ENCODE measurements around the gene R3HDM2.
A peak's percentile ranks its signal among the peaks of the same experiment; 100 is the strongest.
"Not testable (repeated sequence)": the region's sequence is repeated elsewhere in the genome, so short reads cannot be mapped to it uniquely, and the experiment has no call there.

R3HDM2 gene

GRCh38 chr12:57282073-57282472 is 148.8 kb downstream of the R3HDM2 start:
- peak in 5 of 11 experiments; percentile 28 to 55 (median 48); a peak in 4 of 22 replicates for TF ChIP-seq Cebpa-rat (IDR thresholded peaks at IDR 0.05)
- Histone ChIP-seq H3K4me2 (peak overlapping the region in 10 of 11 experiments; percentile 58 to 96 (median 82); a peak in 17 of 22 replicates), H3K27ac (peak overlapping the region in 7 of 11 experiments; percentile 68 to 98 (median 81); a peak in 11 of 22 replicates), H3K4me1 (peaks cover 29 to 94% (median 77%) of the 10 kb centered on the region in 10 experiments), H3K9ac (peak overlapping the region in 1 of 11 experiments; percentile 71; a peak in 2 of 22 replicates), H3K36me3 (peaks cover 65 to 88% (median 76%) of the 10 kb centered on the region in 11 experiments), H3K9me3 (replicated peaks in 1 of 11) (peaks cover 0 to 20% (median 0%) of the 10 kb centered on the region in 11 experiments; a peak in 2 of 22 replicates)
- not testable (repeated sequence) for H3K4me3 ChIP-seq, H4K20me1 ChIP-seq, H3K27me3 ChIP-seq

GRCh38 chr12:57280211-57281062 is 150.4 kb downstream of the R3HDM2 start:
- H3K27ac ChIP-seq: peak overlapping the region; percentile 32 to 98 (median 75); a peak in 21 of 22 replicates
- H3K4me3 ChIP-seq: peak overlapping the region in 7 of 10 experiments; percentile 5 to 42 (median 19); a peak in 6 of 20 replicates
- peak overlapping the region; percentile 9 to 74 (median 61); a peak in 20 of 22 replicates for H3K9ac ChIP-seq
- peaks cover 0 to 19% (median 0%) of the 10 kb centered on the region in 11 experiments; a peak in 4 of 22 replicates for H3K9me3 ChIP-seq (replicated peaks in 1 of 11)
- no peaks in the 10 kb centered on the region for H3K27me3 ChIP-seq
- H3K4me1 ChIP-seq: peaks cover 29 to 79% (median 65%) of the 10 kb centered on the region in 10 experiments
- no peaks in the 10 kb centered on the region for H4K20me1 ChIP-seq
- H3K36me3 ChIP-seq: peaks cover 69 to 87% (median 82%) of the 10 kb centered on the region in 11 experiments
- peak overlapping the region; percentile 58 to 96 (median 85) for H3K4me2 ChIP-seq
- peak in 3 of 11 experiments; percentile 6 to 86 (median 46); a peak in 5 of 22 replicates for TF ChIP-seq Cebpa-rat (IDR thresholded peaks at IDR 0.05)

- Histone ChIP-seq H3K27ac (peak overlapping the region in 10 of 11 experiments; percentile 51 to 98 (median 76); a peak in 18 of 22 replicates), H3K9ac (peak overlapping the region in 2 of 11 experiments; percentile 71 to 74; a peak in 3 of 22 replicates), H3K4me2 (peak overlapping the region in 8 of 11 experiments; percentile 4 to 96 (median 75); a peak in 12 of 22 replicates), H3K36me3 (peaks cover 69 to 87% (median 76%) of the 10 kb centered on the region in 11 experiments), H3K4me1 (peaks cover 29 to 66% (median 56%) of the 10 kb centered on the region in 10 experiments), H4K20me1 (no peaks in the 10 kb centered on the region), H3K27me3 (no peaks in the 10 kb centered on the region), H3K4me3 (no peak overlapping the region), H3K9me3 (replicated peaks in 1 of 11) (peaks cover 0 to 7% (median 0%) of the 10 kb centered on the region in 11 experiments; a peak in 3 of 22 replicates)
- no peak for TF ChIP-seq Cebpa-rat (IDR thresholded peaks at IDR 0.05)
Measured at GRCh38 chr12:57278465-57279381, 152.1 kb downstream of the R3HDM2 start.

DNA sequence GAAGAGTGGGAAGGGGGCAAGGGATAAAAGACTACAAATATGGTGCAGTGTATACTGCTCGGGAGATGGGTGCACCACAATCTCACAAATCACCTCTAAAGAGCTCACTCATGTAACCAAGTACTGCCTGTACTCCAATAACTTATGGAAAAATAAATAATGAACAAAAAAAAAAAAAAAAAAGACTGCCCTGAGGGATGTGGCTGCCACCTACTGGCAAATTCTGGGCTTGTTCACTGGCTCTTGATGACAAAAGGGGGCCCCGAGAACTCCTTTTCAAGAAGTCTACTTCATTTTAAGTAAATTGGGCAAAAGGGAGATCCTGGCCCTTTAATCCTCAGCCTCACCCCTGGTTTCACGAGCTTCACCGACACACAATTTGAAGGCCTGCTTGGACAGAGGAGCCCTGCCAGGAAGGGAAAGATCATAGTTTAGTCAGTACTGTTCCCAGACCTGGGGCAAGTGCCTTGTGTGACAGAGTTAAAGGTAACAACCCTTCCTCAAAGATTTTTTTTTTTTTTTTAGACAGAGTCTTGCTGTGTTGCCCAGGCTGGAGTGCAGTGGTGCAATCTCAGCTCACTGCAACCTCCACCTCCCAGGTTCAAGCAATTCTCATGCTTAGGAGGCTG is 153.8 kb downstream of the R3HDM2 start:
- H3K9ac ChIP-seq: peak overlapping the region in 2 of 11 experiments; percentile 9 to 25; a peak in 2 of 22 replicates
- H3K4me1 ChIP-seq: peaks cover 28 to 56% (median 43%) of the 10 kb centered on the region in 10 experiments
- no peaks in the 10 kb centered on the region for H4K20me1 ChIP-seq
- no peak for TF ChIP-seq Cebpa-rat (IDR thresholded peaks at IDR 0.05)
- no peaks in the 10 kb centered on the region for H3K27me3 ChIP-seq
- no peak overlapping the region for H3K4me3 ChIP-seq
- H3K4me2 ChIP-seq: no peak overlapping the region
- H3K36me3 ChIP-seq: peaks cover 67 to 85% (median 75%) of the 10 kb centered on the region in 11 experiments
- H3K27ac ChIP-seq: peak overlapping the region in 4 of 11 experiments; percentile 81 to 98 (median 88); a peak in 6 of 22 replicates
- H3K9me3 ChIP-seq (replicated peaks in 1 of 11): peaks cover 0 to 7% (median 0%) of the 10 kb centered on the region in 11 experiments; a peak in 3 of 22 replicates

DNA sequence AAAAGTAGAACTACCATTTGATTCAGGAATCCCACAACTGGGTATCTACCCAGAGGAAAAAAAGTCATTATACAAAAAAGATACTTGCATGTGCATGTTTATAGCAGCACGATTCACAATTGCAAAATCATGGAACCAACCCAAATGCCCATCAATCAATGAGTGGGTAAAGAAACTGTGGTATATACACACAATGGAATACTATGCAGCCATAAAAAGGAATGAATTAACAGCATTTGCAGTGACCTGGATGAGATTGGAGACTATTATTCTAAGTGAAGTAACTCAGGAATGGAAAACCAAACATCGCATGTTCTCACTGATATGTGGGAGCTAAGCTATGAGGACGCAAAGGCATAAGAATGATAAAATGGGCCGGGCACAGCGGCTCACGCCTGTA is 154.6 kb downstream of the R3HDM2 start:
- peaks cover 20 to 48% (median 35%) of the 10 kb centered on the region in 10 experiments for H3K4me1 ChIP-seq
- H3K4me3 ChIP-seq; H3K27ac ChIP-seq; H4K20me1 ChIP-seq; H3K4me2 ChIP-seq; H3K9me3 ChIP-seq (replicated peaks in 1 of 11); H3K27me3 ChIP-seq; H3K9ac ChIP-seq: not testable (repeated sequence)
- peaks cover 59 to 86% (median 76%) of the 10 kb centered on the region in 11 experiments for H3K36me3 ChIP-seq

GRCh38 chr12:57273516-57273915 is 157.3 kb downstream of the R3HDM2 start:
- Histone ChIP-seq H3K27me3 (no peaks in the 10 kb centered on the region), H3K36me3 (peaks cover 64 to 97% (median 87%) of the 10 kb centered on the region in 11 experiments), H4K20me1 (no peaks in the 10 kb centered on the region), H3K9ac (no peak overlapping the region; a peak in 1 of 22 replicates), H3K27ac (0 out of 22 replicates have a peak overlapping the region, but pooled peaks of 1 of the 11 experiments have one; percentile 14), H3K4me3 (no peak overlapping the region), H3K9me3 (replicated peaks in 1 of 11) (peaks cover 0 to 7% (median 0%) of the 10 kb centered on the region in 11 experiments; a peak in 3 of 22 replicates), H3K4me2 (no peak overlapping the region), H3K4me1 (peaks cover 0 to 27% (median 12%) of the 10 kb centered on the region in 10 experiments; a peak in 15 of 20 replicates)
- TF ChIP-seq Cebpa-rat (IDR thresholded peaks at IDR 0.05): no peak

DNA sequence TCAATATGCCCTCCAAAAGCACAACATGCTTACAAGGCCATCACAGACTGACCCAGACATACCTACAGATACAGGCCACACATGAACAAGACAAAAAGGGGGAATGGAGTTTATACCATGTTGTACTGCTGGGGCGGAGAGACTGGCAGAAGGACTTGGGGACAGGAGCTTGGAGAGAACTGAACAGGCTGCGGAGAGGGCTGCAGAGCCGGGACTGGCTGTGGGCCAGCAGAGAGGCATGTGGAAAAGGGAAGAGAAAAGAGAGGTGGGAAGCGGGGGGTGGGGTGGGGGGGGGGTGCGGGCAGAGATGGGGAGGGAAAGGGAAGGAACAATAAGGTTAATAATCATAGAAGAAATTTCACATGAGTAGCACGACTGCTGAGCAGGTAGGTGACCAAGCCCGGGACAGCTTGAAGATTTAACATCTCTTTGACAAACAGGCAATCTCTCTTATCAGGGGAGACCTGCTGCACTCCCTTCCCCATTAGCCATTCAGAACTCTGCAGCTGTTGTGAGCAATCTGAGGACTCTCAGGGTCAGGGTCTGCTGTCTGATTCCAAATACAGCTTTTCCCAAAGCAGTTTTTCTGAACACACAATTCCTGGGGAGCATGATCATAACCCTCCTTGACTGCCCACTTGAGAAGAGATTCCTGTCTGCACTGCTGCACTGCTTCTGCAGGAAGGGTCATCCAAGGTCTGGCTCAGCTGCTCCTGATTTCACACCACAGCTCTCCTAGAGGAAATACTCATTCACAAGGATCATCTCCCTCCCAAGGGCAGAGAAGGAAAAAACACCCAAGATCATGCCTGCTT is 158.3 kb downstream of the R3HDM2 start:
- no peak overlapping the region for H3K4me3 ChIP-seq
- peaks cover 0 to 25% (median 14%) of the 10 kb centered on the region in 10 experiments; a peak in 13 of 20 replicates for H3K4me1 ChIP-seq
- H4K20me1 ChIP-seq: no peaks in the 10 kb centered on the region
- TF ChIP-seq Cebpa-rat (IDR thresholded peaks at IDR 0.05): no peak
- H3K4me2 ChIP-seq: peak overlapping the region in 2 of 11 experiments; percentile 23 to 24; a peak in 1 of 22 replicates
- no peaks in the 10 kb centered on the region for H3K27me3 ChIP-seq
- 0 out of 22 replicates have a peak overlapping the region, but pooled peaks of 1 of the 11 experiments have one; percentile 14 for H3K27ac ChIP-seq
- H3K36me3 ChIP-seq: peaks cover 62 to 97% (median 87%) of the 10 kb centered on the region in 11 experiments
- H3K9me3 ChIP-seq (replicated peaks in 1 of 11): peaks cover 0 to 7% (median 0%) of the 10 kb centered on the region in 11 experiments; a peak in 3 of 22 replicates
- H3K9ac ChIP-seq: peak overlapping the region in 2 of 11 experiments; percentile 4 to 19; a peak in 1 of 22 replicates
